NCI-H2171 (cell line): Measurements from ENCODE around the gene HADHA.
A peak's percentile ranks its signal among the peaks of the same experiment; 100 is the strongest.

Source experiments
- DNase-seq: peaks from one replicate; lab custom pipeline; 2025; lab: John Stamatoyannopoulos, UW

The HADHA gene

GRCh38 chr2:26245231-26245732 is 850 bp upstream of the HADHA start:
- peak; percentile 15 for DNase-seq

- no peak for DNase-seq
These were observed 743 bp downstream of the HADHA start for GRCh38 chr2:26243470-26244308.

- DNase-seq, result no peak
These were observed 2.5 kb downstream of the HADHA start for GRCh38 chr2:26241928-26242436.

GRCh38 chr2:26238311-26238958 is 6.0 kb downstream of the HADHA start:
- DNase-seq, result no peak

GRCh38 chr2:26237868-26238267 is 6.6 kb downstream of the HADHA start:
- DNase-seq, result no peak

GRCh38 chr2:26235089-26235488 is 9.3 kb downstream of the HADHA start:
- no peak for DNase-seq

GRCh38 chr2:26230806-26231205 is 13.6 kb downstream of the HADHA start:
- DNase-seq, result no peak

- no peak for DNase-seq
These were observed 14.8 kb downstream of the HADHA start for GRCh38 chr2:26229595-26229994.

- DNase-seq, result no peak
These were observed 20.3 kb downstream of the HADHA start for GRCh38 chr2:26224095-26224494.

- DNase-seq, result peak; percentile 3
These were observed 21.4 kb downstream of the HADHA start for GRCh38 chr2:26223018-26223417.

GRCh38 chr2:26217720-26218119 is 26.7 kb downstream of the HADHA start:
- no peak for DNase-seq

- no peak for DNase-seq
These were observed 27.8 kb downstream of the HADHA start for GRCh38 chr2:26216587-26216986.

- DNase-seq, result no peak
These were observed 28.6 kb downstream of the HADHA start for GRCh38 chr2:26215833-26216232.

- no peak for DNase-seq
These were observed 29.7 kb downstream of the HADHA start for GRCh38 chr2:26214759-26215158.

GRCh38 chr2:26212011-26212410 is 32.4 kb downstream of the HADHA start:
- no peak for DNase-seq

- DNase-seq, result no peak
These were observed 40.5 kb downstream of the HADHA start for GRCh38 chr2:26203906-26204305.

GRCh38 chr2:26202981-26203490 is 41.4 kb downstream of the HADHA start:
- DNase-seq, result no peak

- DNase-seq, result no peak
These were observed 46.9 kb downstream of the HADHA start for GRCh38 chr2:26197516-26197915.

GRCh38 chr2:26196683-26197418 is 47.6 kb downstream of the HADHA start:
- no peak for DNase-seq

GRCh38 chr2:26195040-26195984 is 49.1 kb downstream of the HADHA start:
- DNase-seq, result no peak
